OCI-LY3 (cell line): ENCODE results near the gene FAM25G.
"Not testable (repeated sequence)": the region's sequence is repeated elsewhere in the genome, so short reads cannot be mapped to it uniquely, and the experiment has no call there.

ENCODE experiments used
- H2AFZ ChIP-seq: fragments of 200-600, 300-600 bp; shearing (Covaris generic); 2 replicates; pipeline ENCODE4 v1.6.0; 2014; ENCODE audit warnings: antibody characterized with exemption, low read depth, low read length
- H3K27ac ChIP-seq: fragments of 200-600, 300-600 bp; sonication (generic); 2 replicates; pipeline ENCODE4 v1.5.1; 2014; ENCODE audit warnings: mild to moderate bottlenecking, low read length, moderate library complexity, mixed read lengths
- H3K27me3 ChIP-seq: fragments of 200-600, 300-600 bp; sonication (generic); 2 replicates; pipeline ENCODE4 v1.6.1; 2014; ENCODE audit warnings: low read depth, low read length, mixed read lengths
- H3K36me3 ChIP-seq: fragments of 200-600, 300-600 bp; sonication (generic); replicated peaks from 2 replicates; pipeline ENCODE3; 2014; ENCODE audit warnings: low read depth, low read length, mixed read lengths
- H3K4me1 ChIP-seq: fragments of 300-600, 200-600 bp; sonication (generic); 2 replicates; pipeline ENCODE4 v1.6.1; 2014; ENCODE audit warnings: low read length, mixed read lengths
- H3K4me2 ChIP-seq: fragments of 200-600, 300-600 bp; sonication (generic); 2 replicates; pipeline ENCODE4 v1.6.1; 2014; ENCODE audit warnings: low read length, mixed read lengths
- H3K4me3 ChIP-seq: fragments of 300-600, 200-600 bp; sonication (generic); 2 replicates; pipeline ENCODE4 v1.5.1; 2014; ENCODE audit warnings: antibody characterized with exemption, mild to moderate bottlenecking, low read length, moderate library complexity
- H3K79me2 ChIP-seq: fragments of 300-600, 200-600 bp; shearing (Covaris generic); 2 replicates; pipeline ENCODE4 v1.6.1; 2014; ENCODE audit warnings: mild to moderate bottlenecking, low read length, mixed read lengths
- H3K9ac ChIP-seq: fragments of 300-600, 200-600 bp; shearing (Covaris generic); 2 replicates; pipeline ENCODE4 v1.6.0; 2014; ENCODE audit warnings: mild to moderate bottlenecking, low read length, moderate library complexity
- H3K9me3 ChIP-seq: fragments of 200-600, 300-600 bp; shearing (Covaris generic); 2 replicates; pipeline ENCODE4 v1.6.1; 2014; ENCODE audit warnings: low read length, mixed read lengths; ENCODE audit not compliant: insufficient read depth
- H4K20me1 ChIP-seq: fragments of 200-600, 300-600 bp; sonication (generic); 2 replicates; pipeline ENCODE4 v1.6.1; 2016; ENCODE audit warnings: low read length, mixed read lengths; ENCODE audit not compliant: insufficient read depth
- EZH2phosphoT487 ChIP-seq: fragments of 200-600 bp; shearing (Covaris generic); IDR thresholded peaks from 2 replicates; pipeline ENCODE4 v1.6.1; 2018; ENCODE audit warnings: antibody characterized with exemption, mixed run types, low read depth
- TF ChIP-seq, protein P1 (sequence below): fragments of 200-600, 300-600 bp; sonication (generic); IDR thresholded peaks from 2 replicates; pipeline ENCODE4 v1.5.1; 2014; ENCODE audit warnings: antibody characterized with exemption, low read length, low read depth

Gene FAM25G

DNA sequence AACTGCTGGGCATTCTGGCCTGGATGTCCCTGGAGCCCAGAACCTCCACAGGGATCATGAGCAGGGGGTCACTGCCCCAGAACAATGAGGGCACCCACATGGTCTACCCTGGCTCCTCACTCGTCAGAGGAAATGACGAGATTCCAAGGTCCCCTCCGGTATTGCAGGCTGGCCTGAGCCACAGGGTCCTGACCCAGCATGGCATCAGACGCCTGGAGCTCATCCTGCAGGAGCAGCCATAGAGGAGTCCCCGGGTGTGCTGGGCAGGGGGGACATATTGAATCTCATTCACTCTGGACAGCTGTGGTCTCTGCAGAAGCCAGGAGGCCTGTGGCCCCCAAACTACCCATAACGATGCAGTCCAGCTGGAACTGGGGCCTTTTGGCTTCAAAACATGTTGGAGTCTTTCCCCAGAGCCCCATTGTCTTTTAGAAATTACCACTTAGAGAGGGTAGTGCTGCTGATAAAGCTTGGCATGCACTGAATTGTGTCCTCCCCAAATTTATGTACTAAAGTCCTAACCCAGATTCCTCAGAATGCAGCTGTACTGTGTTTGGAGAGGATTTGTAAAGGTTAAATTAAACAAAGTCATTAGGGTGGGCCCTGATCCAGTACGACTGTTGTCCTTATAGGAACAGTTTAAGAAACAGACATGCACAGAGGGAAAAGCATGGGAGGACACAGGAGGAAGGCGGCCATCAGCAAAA, 35.3 kb downstream of the FAM25G start:
- no peak overlapping the region for H3K27ac ChIP-seq
- no peak overlapping the region for H3K4me2 ChIP-seq

DNA sequence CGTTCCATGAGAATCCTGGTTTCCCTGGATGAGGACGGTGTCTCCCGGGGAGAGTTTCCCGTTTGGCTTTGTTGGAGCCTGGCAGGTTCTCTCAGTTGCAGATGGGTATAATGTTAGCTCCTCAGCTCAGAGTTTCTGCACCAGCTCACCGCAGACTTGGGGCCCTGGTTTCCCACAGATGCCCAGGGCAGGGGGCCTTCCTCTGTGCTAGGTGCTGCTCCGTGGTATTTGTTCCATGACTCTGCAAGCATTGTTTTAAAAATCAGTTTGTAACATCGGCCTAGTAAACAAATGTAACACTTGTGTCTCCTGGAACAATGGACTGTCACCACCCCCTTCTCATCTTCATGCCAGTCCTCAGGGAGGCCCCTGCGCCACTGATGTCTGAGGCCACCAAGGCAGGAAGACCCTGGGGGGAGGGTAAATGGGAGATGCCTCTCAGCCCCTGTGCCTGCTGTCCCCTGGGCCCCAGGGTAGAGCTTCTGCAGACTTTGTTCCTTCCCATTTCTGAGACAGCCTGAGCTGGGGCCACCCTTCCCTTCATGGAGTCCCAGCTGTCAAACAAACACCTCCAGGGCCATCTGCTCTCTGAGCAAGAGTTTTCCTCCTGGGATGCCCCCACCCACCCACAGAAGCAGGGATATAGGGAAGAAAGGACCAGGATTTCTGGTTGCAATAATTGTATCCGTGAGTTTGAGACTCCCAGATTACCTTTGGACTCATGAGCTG, 36.0 kb downstream of the FAM25G start:
- not testable (repeated sequence) for H3K27me3 ChIP-seq, H3K27ac ChIP-seq, H3K9me3 ChIP-seq, H3K36me3 ChIP-seq, H4K20me1 ChIP-seq, H3K4me2 ChIP-seq, H3K9ac ChIP-seq, H3K79me2 ChIP-seq, H2AFZ ChIP-seq, H3K4me1 ChIP-seq, H3K4me3 ChIP-seq

More for the DNA sequence above, 35.3 kb downstream of the FAM25G start:
- no peaks in the 10 kb centered on the region for H4K20me1 ChIP-seq
- H2AFZ ChIP-seq = no peak overlapping the region
- no peaks in the 10 kb centered on the region for H3K4me1 ChIP-seq
- TF ChIP-seq EZH2phosphoT487 = no peak
- TF ChIP-seq, protein P1, sequence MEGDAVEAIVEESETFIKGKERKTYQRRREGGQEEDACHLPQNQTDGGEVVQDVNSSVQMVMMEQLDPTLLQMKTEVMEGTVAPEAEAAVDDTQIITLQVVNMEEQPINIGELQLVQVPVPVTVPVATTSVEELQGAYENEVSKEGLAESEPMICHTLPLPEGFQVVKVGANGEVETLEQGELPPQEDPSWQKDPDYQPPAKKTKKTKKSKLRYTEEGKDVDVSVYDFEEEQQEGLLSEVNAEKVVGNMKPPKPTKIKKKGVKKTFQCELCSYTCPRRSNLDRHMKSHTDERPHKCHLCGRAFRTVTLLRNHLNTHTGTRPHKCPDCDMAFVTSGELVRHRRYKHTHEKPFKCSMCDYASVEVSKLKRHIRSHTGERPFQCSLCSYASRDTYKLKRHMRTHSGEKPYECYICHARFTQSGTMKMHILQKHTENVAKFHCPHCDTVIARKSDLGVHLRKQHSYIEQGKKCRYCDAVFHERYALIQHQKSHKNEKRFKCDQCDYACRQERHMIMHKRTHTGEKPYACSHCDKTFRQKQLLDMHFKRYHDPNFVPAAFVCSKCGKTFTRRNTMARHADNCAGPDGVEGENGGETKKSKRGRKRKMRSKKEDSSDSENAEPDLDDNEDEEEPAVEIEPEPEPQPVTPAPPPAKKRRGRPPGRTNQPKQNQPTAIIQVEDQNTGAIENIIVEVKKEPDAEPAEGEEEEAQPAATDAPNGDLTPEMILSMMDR = no peak
- no peak overlapping the region for H3K4me3 ChIP-seq
- H3K9ac ChIP-seq = no peak overlapping the region
- H3K27me3 ChIP-seq = no peaks in the 10 kb centered on the region
- no peaks in the 10 kb centered on the region for H3K9me3 ChIP-seq
- no peaks in the 10 kb centered on the region for H3K79me2 ChIP-seq
- H3K36me3 ChIP-seq = no peaks in the 10 kb centered on the region

DNA sequence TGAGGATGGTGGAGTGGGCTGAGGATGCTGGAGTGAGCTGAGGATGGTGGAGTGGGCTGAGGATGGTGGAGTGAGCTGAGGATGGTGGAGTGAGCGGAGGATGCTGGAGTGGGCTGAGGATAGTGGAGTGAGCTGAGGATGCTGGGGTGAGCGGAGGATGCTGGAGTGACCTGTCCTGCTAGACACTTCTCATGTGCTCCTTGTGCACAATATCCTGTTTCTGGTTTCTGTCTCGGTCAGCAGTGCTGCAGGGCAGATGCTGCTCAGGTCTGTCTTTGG, 36.8 kb downstream of the FAM25G start:
- Histone ChIP-seq H3K9ac (no peak overlapping the region), H3K36me3 (no peaks in the 10 kb centered on the region), H3K4me1 (no peaks in the 10 kb centered on the region), H3K27ac (no peak overlapping the region), H3K27me3 (no peaks in the 10 kb centered on the region), H4K20me1 (no peaks in the 10 kb centered on the region), H3K79me2 (no peaks in the 10 kb centered on the region), H3K4me3 (no peak overlapping the region), H3K9me3 (no peaks in the 10 kb centered on the region), H2AFZ (no peak overlapping the region), H3K4me2 (no peak overlapping the region)
- TF ChIP-seq, protein P1 = no peak
- no peak for TF ChIP-seq EZH2phosphoT487

DNA sequence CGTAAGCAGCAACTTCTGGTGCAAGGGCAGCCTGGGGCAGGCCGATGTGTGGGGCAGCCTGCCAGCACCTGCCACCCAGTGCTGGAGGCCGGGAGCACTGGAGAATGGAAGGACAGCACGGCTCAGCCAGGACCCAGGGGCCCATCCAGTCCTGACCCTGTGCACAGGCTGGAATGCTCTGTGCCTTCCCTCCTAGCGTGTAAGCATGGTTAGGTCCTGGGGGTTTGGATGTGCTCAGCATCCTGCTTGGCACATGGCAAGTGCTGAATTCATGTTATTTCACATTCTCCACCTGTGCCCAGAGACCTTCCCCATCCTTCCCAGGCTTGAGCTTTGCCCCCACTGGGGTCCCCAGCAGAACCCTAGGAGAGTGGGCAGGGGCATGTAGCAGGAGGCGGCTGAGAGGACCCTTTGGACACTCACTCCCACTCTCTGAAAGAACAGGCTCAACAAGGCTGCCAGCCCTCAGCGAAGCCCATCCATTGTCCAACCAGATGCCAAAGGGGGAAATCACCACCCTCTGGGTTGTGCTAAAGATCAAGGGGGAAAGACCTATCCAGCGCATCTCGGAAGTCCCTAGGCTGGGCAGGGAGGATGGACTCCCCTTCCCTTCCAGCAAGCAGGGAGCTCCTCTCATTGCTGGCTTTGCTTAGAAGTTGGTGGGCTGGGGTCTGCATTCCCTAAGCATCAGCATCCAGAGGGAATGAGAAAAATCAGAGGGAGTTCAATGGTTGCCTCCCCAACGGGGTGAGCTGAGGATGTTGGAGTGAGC, 37.3 kb downstream of the FAM25G start:
- TF ChIP-seq, protein P1 = no peak
- TF ChIP-seq EZH2phosphoT487 = no peak
- Histone ChIP-seq H2AFZ (no peak overlapping the region), H3K4me3 (no peak overlapping the region), H3K9me3 (no peaks in the 10 kb centered on the region), H4K20me1 (no peaks in the 10 kb centered on the region), H3K9ac (no peak overlapping the region), H3K27ac (no peak overlapping the region), H3K4me1 (peaks cover 2% of the 10 kb centered on the region; the same call in 1 of the 2 replicates), H3K79me2 (no peaks in the 10 kb centered on the region), H3K36me3 (no peaks in the 10 kb centered on the region), H3K4me2 (no peak overlapping the region), H3K27me3 (no peaks in the 10 kb centered on the region)
